Urinary bladder (tissue), 4 donors: Measurements from ENCODE around the gene CAMKMT. TPM values are rescaled to one million over a fixed set of nuclear protein-coding genes. Genes with fewer than 3 reads are reported as not detected.
A peak's percentile ranks its signal among the peaks of the same experiment; 100 is the strongest.

Experiments used
- DNase-seq: peaks from one replicate; pipeline ENCODE4 v3.0.0-alpha.2; 2015; ENCODE audit errors: extremely low spot score
- H3K27ac ChIP-seq: one replicate; pipeline ENCODE4 v1.5.1; 2013; ENCODE audit warnings: low read depth, mild to moderate bottlenecking, moderate library complexity
- H3K36me3 ChIP-seq: one replicate; pipeline ENCODE4 v1.6.1; 2013; ENCODE audit warnings: mild to moderate bottlenecking, moderate library complexity; ENCODE audit not compliant: insufficient read depth
- H3K4me1 ChIP-seq: one replicate; pipeline ENCODE4 v1.6.1; 2013; ENCODE audit warnings: mild to moderate bottlenecking, moderate library complexity; ENCODE audit not compliant: insufficient read depth
- H3K4me3 ChIP-seq: one replicate; pipeline ENCODE4 v1.5.1; 2013; ENCODE audit warnings: low read depth, low read length
- WGBS: extraction: QIAGEN DNeasy Blood & Tissue Kit; methylation state at CpG from one replicate; pipeline ENCODE4 v1.1.7; 2013; 5-methylcytosine and 5-hydroxymethylcytosine counted together
- polyA plus RNA-seq: library from polyadenylated mRNA; stranded (reverse); fragments of 200-250 nt; gene quantifications from one replicate; pipeline ENCODE4 v1.2.3, GENCODE V29; 2013
- total RNA-seq: library from RNA; depleted of rRNA; stranded (reverse); fragments of >200 nt; gene quantifications from one replicate; pipeline ENCODE4 v1.2.3, GENCODE V29; 2014
- donor health status: healthy with polysubstance abuse.
- donor health status: healthy.

CAMKMT gene
- total RNA-seq (20.2 TPM), polyA plus RNA-seq (5.4 TPM)

GRCh38 chr2:44361330-44362206 lies at the start of gene CAMKMT, which contains the start of gene PREPL:
Gene CAMKMT (plus strand): TSS chr2:44361947.
Gene PREPL (minus strand): TSS chr2:44361494. CDS start chr2:44346342, 15,152 bp downstream.
- Histone ChIP-seq H3K27ac (peak within 1 kb of the TSS; percentile 77), H3K4me3 (peak within 1 kb of the TSS; percentile 73), H3K36me3 (no peaks in the 10 kb centered on the region), H3K4me1 (peaks cover 2% of the 10 kb centered on the region)
- under 1% methylated on average over 57 of the region's 57 CpGs for WGBS
- peak; percentile 99 for DNase-seq

- Histone ChIP-seq H3K27ac (no peak overlapping the region), H3K36me3 (no peaks in the 10 kb centered on the region), H3K4me1 (no peaks in the 10 kb centered on the region), H3K4me3 (no peak overlapping the region)
- no peak for DNase-seq
Measured at GRCh38 chr2:44314362-44314761, 47.4 kb upstream of the CAMKMT start.

GRCh38 chr2:44315945-44316344 lies 45.8 kb upstream of the CAMKMT start:
- H3K4me3 ChIP-seq: no peak overlapping the region
- H3K36me3 ChIP-seq: peaks cover 3% of the 10 kb centered on the region
- no peak overlapping the region for H3K27ac ChIP-seq
- H3K4me1 ChIP-seq: no peaks in the 10 kb centered on the region
- DNase-seq: no peak

GRCh38 chr2:44320832-44321231 lies 40.9 kb upstream of the CAMKMT start:
- H3K4me3 ChIP-seq: no peak overlapping the region
- 88% methylated on average over 1 of the region's 1 CpG for WGBS
- H3K36me3 ChIP-seq: peaks cover 11% of the 10 kb centered on the region
- H3K27ac ChIP-seq: no peak overlapping the region
- no peaks in the 10 kb centered on the region for H3K4me1 ChIP-seq
- no peak for DNase-seq

- peaks cover 11% of the 10 kb centered on the region for H3K36me3 ChIP-seq
- H3K4me1 ChIP-seq: no peaks in the 10 kb centered on the region
- no peak overlapping the region for H3K27ac ChIP-seq
- H3K4me3 ChIP-seq: no peak overlapping the region
- no peak for DNase-seq
- 91% methylated on average over 5 of the region's 5 CpGs for WGBS
Measured at GRCh38 chr2:44321360-44321759, 40.4 kb upstream of the CAMKMT start.

GRCh38 chr2:44324971-44325426 lies 36.7 kb upstream of the CAMKMT start:
- no peak overlapping the region for H3K4me3 ChIP-seq
- no peak overlapping the region for H3K27ac ChIP-seq
- WGBS: 61% methylated on average over 1 of the region's 1 CpG
- DNase-seq: no peak
- peaks cover 11% of the 10 kb centered on the region for H3K36me3 ChIP-seq
- H3K4me1 ChIP-seq: no peaks in the 10 kb centered on the region

- no peaks in the 10 kb centered on the region for H3K4me1 ChIP-seq
- H3K27ac ChIP-seq: no peak overlapping the region
- no peak overlapping the region for H3K4me3 ChIP-seq
- H3K36me3 ChIP-seq: peaks cover 8% of the 10 kb centered on the region
- DNase-seq: no peak
- 84% methylated on average over 4 of the region's 4 CpGs for WGBS
Measured at GRCh38 chr2:44325897-44326296, 35.9 kb upstream of the CAMKMT start.

- DNase-seq: no peak
- Histone ChIP-seq H3K4me3 (no peak overlapping the region), H3K4me1 (no peaks in the 10 kb centered on the region), H3K36me3 (peaks cover 6% of the 10 kb centered on the region), H3K27ac (no peak overlapping the region)
- 89% methylated on average over 13 of the region's 13 CpGs for WGBS
Measured at GRCh38 chr2:44326548-44327264, 35.0 kb upstream of the CAMKMT start.

GRCh38 chr2:44328750-44329149 lies 33.0 kb upstream of the CAMKMT start:
- DNase-seq: no peak
- 92% methylated on average over 2 of the region's 2 CpGs for WGBS
- H3K27ac ChIP-seq: no peak overlapping the region
- no peak overlapping the region for H3K4me3 ChIP-seq
- no peaks in the 10 kb centered on the region for H3K4me1 ChIP-seq
- H3K36me3 ChIP-seq: peaks cover 2% of the 10 kb centered on the region

- peaks cover 2% of the 10 kb centered on the region for H3K36me3 ChIP-seq
- DNase-seq: no peak
- H3K4me1 ChIP-seq: no peaks in the 10 kb centered on the region
- 93% methylated on average over 2 of the region's 2 CpGs for WGBS
- no peak overlapping the region for H3K4me3 ChIP-seq
- H3K27ac ChIP-seq: no peak overlapping the region
Measured at GRCh38 chr2:44329343-44329742, 32.4 kb upstream of the CAMKMT start.

GRCh38 chr2:44330801-44331200 lies 30.9 kb upstream of the CAMKMT start:
- WGBS: 97% methylated on average over 1 of the region's 1 CpG
- Histone ChIP-seq H3K4me1 (no peaks in the 10 kb centered on the region), H3K27ac (no peak overlapping the region), H3K4me3 (no peak overlapping the region), H3K36me3 (peaks cover 2% of the 10 kb centered on the region)
- no peak for DNase-seq

GRCh38 chr2:44333994-44334393 lies 27.8 kb upstream of the CAMKMT start:
- Histone ChIP-seq H3K4me3 (no peak overlapping the region), H3K36me3 (peaks cover 10% of the 10 kb centered on the region), H3K27ac (no peak overlapping the region), H3K4me1 (no peaks in the 10 kb centered on the region)
- WGBS: 74% methylated on average over 1 of the region's 1 CpG
- DNase-seq: no peak

- Histone ChIP-seq H3K36me3 (peaks cover 12% of the 10 kb centered on the region), H3K27ac (no peak overlapping the region), H3K4me1 (no peaks in the 10 kb centered on the region), H3K4me3 (no peak overlapping the region)
- WGBS: 90% methylated on average over 2 of the region's 2 CpGs
- DNase-seq: no peak
Measured at GRCh38 chr2:44335806-44336538, 25.8 kb upstream of the CAMKMT start.
